Measurements from ENCODE around the gene CNTROB.
A peak's percentile ranks its signal among the peaks of the same experiment; 100 is the strongest.
"Not testable (repeated sequence)": the region's sequence is repeated elsewhere in the genome, so short reads cannot be mapped to it uniquely, and the experiment has no call there.

Gene CNTROB

GRCh38 chr17:7943291-7943690 lies 11.3 kb downstream of the CNTROB start:
- no peak for DNase-seq

GRCh38 chr17:7944326-7944725 lies 12.3 kb downstream of the CNTROB start:
- no peak for DNase-seq

GRCh38 chr17:7945651-7946050 lies 13.6 kb downstream of the CNTROB start:
- no peak for DNase-seq

- no peak for DNase-seq
These were observed 14.4 kb downstream of the CNTROB start for GRCh38 chr17:7946441-7946840.

DNA sequence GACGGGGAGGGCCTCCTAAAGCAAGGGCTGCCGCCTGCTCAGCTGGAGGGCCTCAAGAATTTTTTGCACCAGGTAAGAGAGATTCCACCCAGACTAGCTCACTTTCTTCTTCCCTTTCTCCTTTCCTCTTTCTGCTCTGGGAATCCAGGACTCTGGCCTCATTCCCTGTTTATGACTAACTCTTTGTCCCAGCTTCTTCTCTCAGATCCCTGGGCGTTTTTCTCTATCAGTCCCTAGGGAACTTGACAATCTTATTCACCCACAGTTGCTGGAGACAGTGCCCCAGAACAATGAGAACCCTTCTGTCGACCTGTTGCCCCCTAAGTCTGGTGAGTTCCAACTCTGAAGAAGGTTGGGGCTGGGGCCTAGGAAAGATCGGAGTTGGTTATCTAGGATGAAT lies 15.6 kb downstream of the CNTROB start:
- DNase-seq, result no peak

DNA sequence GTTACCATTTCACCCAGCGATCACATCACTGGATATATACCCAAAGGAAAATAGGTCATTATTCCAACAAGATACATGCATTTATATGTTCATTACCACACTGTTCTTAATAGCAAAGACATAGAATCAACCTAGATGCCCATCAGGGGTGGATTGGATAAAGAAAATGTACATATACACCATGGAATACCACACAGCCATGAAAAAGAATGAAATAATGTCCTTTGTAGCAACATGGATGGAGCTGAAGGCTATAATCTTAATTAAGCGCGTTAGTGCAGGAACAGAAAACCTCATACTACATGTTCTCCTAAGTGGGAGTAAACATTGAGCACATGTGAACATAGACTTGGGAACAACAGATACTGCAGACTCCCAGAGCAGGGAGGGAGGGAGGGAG lies 18.6 kb downstream of the CNTROB start:
- no peak for DNase-seq

GRCh38 chr17:7951143-7951792 lies 19.3 kb downstream of the CNTROB start:
- DNase-seq, result no peak

GRCh38 chr17:7953266-7953665 lies 21.3 kb downstream of the CNTROB start:
- not testable (repeated sequence) for DNase-seq

GRCh38 chr17:7955414-7956227 lies 23.6 kb downstream of the CNTROB start:
- no peak for DNase-seq

GRCh38 chr17:7956228-7956965 lies 24.4 kb downstream of the CNTROB start:
- DNase-seq, result no peak

- DNase-seq, result no peak
These were observed 27.7 kb downstream of the CNTROB start for GRCh38 chr17:7959503-7960253.

- no peak for DNase-seq
These were observed 29.4 kb downstream of the CNTROB start for GRCh38 chr17:7961421-7961820.

DNA sequence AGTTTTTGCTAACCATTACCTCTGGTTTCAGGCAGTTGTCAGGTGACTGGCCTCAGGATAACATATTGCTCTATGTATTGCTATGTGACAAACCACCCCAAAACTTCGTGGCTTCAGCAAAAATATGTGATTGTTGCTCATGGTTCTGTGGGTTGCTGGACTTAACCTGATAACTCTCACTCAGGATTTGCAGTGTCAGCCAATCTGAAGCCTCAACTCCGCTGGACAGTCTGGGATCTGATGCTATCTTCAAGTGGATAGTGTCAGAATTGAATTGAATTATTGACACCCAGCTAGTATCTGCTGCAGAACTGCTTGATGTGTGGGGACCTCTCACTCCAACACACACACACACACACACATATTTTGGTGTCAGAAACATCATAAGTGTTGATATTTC lies 35.7 kb downstream of the CNTROB start:
- DNase-seq, result no peak

GRCh38 chr17:7969433-7969832 lies 37.4 kb downstream of the CNTROB start:
- DNase-seq, result no peak

DNA sequence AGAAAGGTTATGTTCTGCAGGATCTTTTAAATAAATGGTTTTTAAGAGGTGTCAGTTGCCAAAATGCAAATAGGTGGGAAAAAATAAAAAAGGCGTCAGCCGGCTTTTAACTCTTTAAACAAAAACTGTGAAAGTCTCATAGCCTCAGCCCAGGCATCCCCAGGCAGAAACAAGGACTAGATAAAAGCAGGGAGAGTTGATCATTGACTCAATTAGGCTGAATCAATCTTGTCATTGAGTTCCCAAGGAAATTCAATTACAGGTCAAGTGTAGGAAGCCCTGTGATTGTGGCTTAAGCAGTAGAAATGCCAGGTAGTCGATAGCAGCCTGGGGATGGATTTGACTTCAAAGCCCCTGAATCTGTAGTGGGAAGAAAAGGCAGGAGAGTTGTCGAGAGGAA lies 39.6 kb downstream of the CNTROB start:
- DNase-seq, result no peak

DNA sequence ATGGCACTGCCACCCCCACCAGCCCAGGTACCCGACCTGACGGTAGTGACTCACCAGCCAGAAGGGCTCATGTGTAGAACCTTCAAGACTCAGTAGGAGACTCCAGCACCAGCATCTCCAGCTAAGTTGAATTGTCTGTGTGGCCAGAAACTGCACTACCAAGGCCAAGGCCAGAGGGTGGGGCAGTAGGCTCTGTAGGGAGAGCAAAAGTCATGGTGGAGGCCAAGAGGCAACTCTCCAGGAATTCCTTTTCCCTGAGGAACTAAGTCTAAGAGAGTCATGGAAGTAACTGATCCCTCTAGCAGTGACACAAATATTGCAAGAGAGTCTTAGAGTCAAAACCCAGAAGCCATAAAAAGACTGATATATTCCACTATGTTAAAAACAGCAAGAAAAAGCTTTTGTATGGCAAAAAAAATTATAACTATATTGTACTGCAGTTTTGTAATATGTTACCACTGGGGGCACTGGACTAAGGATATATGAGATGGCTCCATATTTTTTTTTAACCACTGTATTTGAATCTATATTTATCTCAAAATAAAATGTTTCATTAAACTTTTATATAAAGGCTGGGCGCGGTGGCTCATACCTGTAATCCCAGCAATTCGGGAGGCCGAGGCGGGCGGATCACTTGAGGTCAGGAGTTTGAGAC lies 40.3 kb downstream of the CNTROB start:
- DNase-seq, result peak in 1 of 2 experiments; percentile 21

DNA sequence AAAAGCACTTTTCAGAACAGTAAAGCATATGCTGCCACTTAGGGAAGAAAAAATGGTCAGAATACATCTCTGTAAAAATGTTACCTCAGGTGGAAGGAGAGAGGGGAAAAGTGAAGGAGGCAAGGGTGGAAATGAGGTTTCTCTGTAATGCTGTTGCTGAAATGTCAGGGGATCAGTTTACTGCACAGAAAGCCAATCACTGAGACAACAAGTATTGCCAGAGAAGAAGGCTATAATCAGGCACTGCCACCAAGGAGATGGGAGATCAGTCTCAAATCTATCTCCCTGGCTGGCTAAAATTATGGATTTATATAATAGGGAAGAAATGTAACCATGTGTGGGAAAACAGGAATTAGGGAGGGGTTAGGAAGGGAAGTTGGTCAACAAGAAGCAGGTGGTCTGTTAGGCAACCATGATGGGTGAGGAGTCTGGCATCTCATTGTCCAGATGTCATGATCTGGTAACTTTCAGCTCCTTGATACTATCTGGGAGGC lies 42.7 kb downstream of the CNTROB start:
- no peak for DNase-seq

DNA sequence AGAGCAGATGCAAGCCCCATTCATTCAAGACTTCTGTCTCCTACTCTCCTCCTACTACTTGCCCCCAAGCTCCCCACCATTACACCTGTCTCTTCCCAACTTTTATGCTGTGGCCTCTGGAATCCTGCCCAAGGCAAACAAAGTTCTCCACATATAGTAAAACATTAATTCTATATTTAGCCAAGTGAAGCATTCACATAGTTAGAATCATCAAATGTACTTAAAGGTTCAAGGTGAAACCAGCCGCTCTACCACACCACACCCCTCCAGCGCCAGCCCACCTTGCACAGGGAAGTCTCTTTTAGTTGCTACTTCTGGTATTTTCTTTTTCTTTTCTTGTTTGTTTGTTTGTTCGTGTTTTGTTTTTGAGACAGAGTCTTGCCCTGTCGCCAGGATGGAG lies 45.0 kb downstream of the CNTROB start:
- no peak for DNase-seq

- DNase-seq, result no peak
These were observed 45.8 kb downstream of the CNTROB start for GRCh38 chr17:7977805-7978204.

DNA sequence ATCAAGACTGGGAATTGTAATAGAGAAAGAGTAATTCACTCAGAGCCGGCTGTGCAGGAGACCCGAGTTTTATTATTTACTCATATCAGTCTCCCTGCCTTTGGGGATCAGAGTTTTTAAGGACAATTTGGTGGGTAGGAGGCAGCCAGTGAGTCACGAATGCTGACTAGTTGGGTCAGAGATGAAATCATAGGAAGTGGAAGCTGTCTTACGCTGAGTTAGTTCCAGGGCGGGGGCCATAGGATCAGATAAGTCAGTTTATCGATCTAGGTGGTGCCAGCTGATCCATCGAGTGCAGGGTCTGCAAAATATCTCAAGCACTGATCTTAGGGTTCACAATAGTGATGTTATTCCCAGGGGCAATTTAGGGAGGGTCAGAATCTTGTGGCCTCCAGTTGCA lies 50.2 kb downstream of the CNTROB start:
- DNase-seq, result no peak

GRCh38 chr17:7982666-7983065 lies 50.7 kb downstream of the CNTROB start:
- no peak for DNase-seq

GRCh38 chr17:7984904-7985303 lies 52.9 kb downstream of the CNTROB start:
- DNase-seq, result no peak

All from SW 1271 (cell line).